Measurements from ENCODE around the gene CCDC85B. TPM values are rescaled to one million over a fixed set of nuclear protein-coding genes. Genes with fewer than 3 reads are reported as not detected.

The CCDC85B gene
- total and polyA plus RNA-seq, 12 donors: 0.16 to 162 (median 58.4) TPM

GRCh38 chr11:65868076-65868667 is 22.3 kb upstream of the CCDC85B start:
- H3K27me3 ChIP-seq: no peaks in the 10 kb centered on the region
- H3K27ac ChIP-seq: no peak overlapping the region
- no peak overlapping the region for H3K4me3 ChIP-seq
- peaks cover 2 to 17% of the 10 kb centered on the region in 2 donors for H3K4me1 ChIP-seq (replicated peaks in 1 of 2)
- no peak for TF ChIP-seq CTCF (IDR thresholded peaks at IDR 0.05)
- TF ChIP-seq POLR2A (IDR thresholded peaks at IDR 0.05): no peak
- intact Hi-C loops (cut with DNase I): no loop called here
- H3K9me3 ChIP-seq (replicated peaks in 1 of 3): no peaks in the 10 kb centered on the region
- WGBS, 4 donors: 75 to 88% (median 83%) methylated on average over 6 to 19 of the region's 19 CpGs
- peaks cover 0 to 58% of the 10 kb centered on the region in 2 donors for H3K36me3 ChIP-seq (replicated peaks in 1 of 2)
- DNase-seq: peak in 2 of 7 donors; percentile 18 to 63

GRCh38 chr11:65868907-65869306 is 21.6 kb upstream of the CCDC85B start:
- no peaks in the 10 kb centered on the region for H3K9me3 ChIP-seq (replicated peaks in 1 of 3)
- H3K4me3 ChIP-seq: no peak overlapping the region
- H3K27me3 ChIP-seq: no peaks in the 10 kb centered on the region
- H3K4me1 ChIP-seq (replicated peaks in 1 of 2): peaks cover 2 to 17% of the 10 kb centered on the region in 2 donors
- TF ChIP-seq CTCF (IDR thresholded peaks at IDR 0.05) (no peak), POLR2A (IDR thresholded peaks at IDR 0.05) (no peak)
- peaks cover 0 to 51% of the 10 kb centered on the region in 2 donors for H3K36me3 ChIP-seq (replicated peaks in 1 of 2)
- intact Hi-C loops (cut with DNase I): no loop called here
- 81 to 100% (median 91%) methylated on average over 2 to 3 of the region's 3 CpGs for WGBS, 4 donors
- H3K27ac ChIP-seq: no peak overlapping the region
- DNase-seq: no peak

- intact Hi-C loops (cut with DNase I): no loop called here
- WGBS, 4 donors: 77 to 89% (median 86%) methylated on average over 11 to 24 of the region's 24 CpGs
- peak overlapping the region in 1 of 5 donors; percentile 93 for H3K27ac ChIP-seq
- peak in 1 of 7 donors; percentile 27 for DNase-seq
- no peak overlapping the region for H3K4me3 ChIP-seq
- no peaks in the 10 kb centered on the region for H3K27me3 ChIP-seq
- H3K9me3 ChIP-seq (replicated peaks in 1 of 3): no peaks in the 10 kb centered on the region
- peaks cover 0 to 42% of the 10 kb centered on the region in 2 donors for H3K36me3 ChIP-seq (replicated peaks in 1 of 2)
- H3K4me1 ChIP-seq (replicated peaks in 1 of 2): peaks cover 2 to 17% of the 10 kb centered on the region in 2 donors
- TF ChIP-seq POLR2A (IDR thresholded peaks at IDR 0.05) (no peak), CTCF (IDR thresholded peaks at IDR 0.05) (no peak)
These were observed 20.7 kb upstream of the CCDC85B start for GRCh38 chr11:65869643-65870306.

- intact Hi-C loops (cut with DNase I): no loop called here
- DNase-seq: peak in 1 of 7 donors; percentile 57
- no peaks in the 10 kb centered on the region for H3K9me3 ChIP-seq (replicated peaks in 1 of 3)
- H3K27ac ChIP-seq: peak overlapping the region in 1 of 5 donors; percentile 93
- peaks cover 0 to 37% of the 10 kb centered on the region in 2 donors for H3K36me3 ChIP-seq (replicated peaks in 1 of 2)
- H3K4me1 ChIP-seq (replicated peaks in 1 of 2): peaks cover 2 to 17% of the 10 kb centered on the region in 2 donors
- H3K4me3 ChIP-seq: no peak overlapping the region
- TF ChIP-seq CTCF (IDR thresholded peaks at IDR 0.05): no peak
- TF ChIP-seq POLR2A (IDR thresholded peaks at IDR 0.05): no peak
- no peaks in the 10 kb centered on the region for H3K27me3 ChIP-seq
- WGBS, 4 donors: 69 to 80% (median 79%) methylated on average over 10 to 11 of the region's 11 CpGs
These were observed 20.2 kb upstream of the CCDC85B start for GRCh38 chr11:65870307-65870658.

Data from adrenal gland (tissue), 12 donors.